Thyroid gland (tissue), 4 donors: Measurements from ENCODE around the gene SHROOM2. TPM values are rescaled to one million over a fixed set of nuclear protein-coding genes. Genes with fewer than 3 reads are reported as not detected.

Experiments used
- DNase-seq, 2 donors: peaks; one replicate each; pipeline ENCODE4 v3.0.0-alpha.2; 2019
- H3K27ac ChIP-seq, 3 donors: fragments of 200-600 bp; sonication (generic); 1 replicate in 2 of 3; 2 replicates in 1 of 3; pipeline ENCODE4 v1.5.1; 2016 to 2019; ENCODE audit warnings: mild to moderate bottlenecking in 1 of 3, moderate library complexity in 1 of 3
- H3K27me3 ChIP-seq: fragments of 200-600 bp; sonication (generic); one replicate; pipeline ENCODE4 v1.5.1; 2019
- H3K36me3 ChIP-seq, 2 donors: fragments of 200-600 bp; sonication (generic); one replicate each; pipeline ENCODE4 v1.5.1; 2016 to 2019
- H3K4me1 ChIP-seq, 2 donors: fragments of 200-600 bp; sonication (generic); one replicate each; pipeline ENCODE4 v1.5.1; 2017 to 2019
- H3K4me3 ChIP-seq, 3 donors: fragments of 200-600 bp; sonication (generic); replicated peaks in 1 of 3; 1 replicate in 2 of 3; 2 replicates in 1 of 3; pipeline ENCODE4 v1.5.1; 2016; ENCODE audit warnings: mild to moderate bottlenecking in 1 of 3
- H3K9me3 ChIP-seq: fragments of 200-600 bp; sonication (generic); one replicate; pipeline ENCODE4 v1.5.1; 2017
- POLR2A ChIP-seq, 2 donors: fragments of 450-650 bp; IDR thresholded peaks; one replicate each; pipeline ENCODE4 v1.6.1; 2017; ENCODE audit warnings: antibody characterized with exemption in 2 of 2, mild to moderate bottlenecking in 2 of 2, moderate library complexity in 1 of 2
- WGBS, 2 donors: methylation state at CpG; one replicate each; pipeline ENCODE4 v1.1.5; 2017; 5-methylcytosine and 5-hydroxymethylcytosine counted together
- intact Hi-C: fragments of 100-400 bp; cut with DNase I; formaldehyde crosslinking; loops from one replicate; pipeline ENCODE4 v1.15.1; 2023
- total RNA-seq, 4 donors: library from RNA; depleted of rRNA; stranded (reverse); fragments of >200 nt; gene quantifications; one replicate each; pipeline ENCODE4 v1.2.3, GENCODE V29; 2016
- TF ChIP-seq, protein P1 (sequence below), 6 experiments: fragments of 200-600 bp in 3 of 6; fragments of 450-650 bp in 3 of 6; sonication (generic) in 3 of 6; IDR thresholded peaks; one replicate each; pipeline ENCODE4 v1.5.1; 2016 to 2019; ENCODE audit warnings: antibody characterized with exemption in 6 of 6, mild to moderate bottlenecking in 2 of 6, inconsistent platforms in 1 of 6, moderate library complexity in 1 of 6

Gene SHROOM2
- total RNA-seq, 4 donors from 2014 or later = 2.8 to 16.5 (median 6.1) TPM

DNA sequence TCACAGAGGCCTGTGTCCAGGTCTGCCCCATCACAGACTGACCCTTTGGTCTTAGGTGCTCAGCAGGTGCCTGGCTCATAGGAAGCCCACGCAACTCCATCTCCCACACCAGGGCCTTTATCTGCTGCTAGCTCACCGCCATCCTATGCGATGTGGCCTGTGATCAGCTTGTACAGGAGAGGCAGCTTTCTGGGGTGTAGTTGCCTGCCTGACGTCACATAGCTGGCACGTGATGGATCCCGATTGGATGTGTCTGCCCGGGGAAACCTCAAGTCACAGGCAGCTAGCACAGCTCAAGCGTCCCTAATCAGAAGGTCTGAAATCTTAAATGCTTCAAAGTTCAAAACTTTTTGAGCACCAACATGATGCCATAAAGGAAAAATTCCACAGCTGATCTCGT, 139.8 kb downstream of the SHROOM2 start:
- no peak for DNase-seq
- no peaks in the 10 kb centered on the region for H3K36me3 ChIP-seq
- H3K9me3 ChIP-seq = no peaks in the 10 kb centered on the region
- no peaks in the 10 kb centered on the region for H3K4me1 ChIP-seq
- H3K27me3 ChIP-seq = no peaks in the 10 kb centered on the region
- H3K4me3 ChIP-seq = no peak overlapping the region
- H3K27ac ChIP-seq = no peak overlapping the region
- WGBS, 2 donors = 98 to 100% methylated on average over 2 to 8 of the region's 9 CpGs
- intact Hi-C loops = no loop called here
- no peak for TF ChIP-seq POLR2A (IDR thresholded peaks at IDR 0.05)
- TF ChIP-seq, protein P1, sequence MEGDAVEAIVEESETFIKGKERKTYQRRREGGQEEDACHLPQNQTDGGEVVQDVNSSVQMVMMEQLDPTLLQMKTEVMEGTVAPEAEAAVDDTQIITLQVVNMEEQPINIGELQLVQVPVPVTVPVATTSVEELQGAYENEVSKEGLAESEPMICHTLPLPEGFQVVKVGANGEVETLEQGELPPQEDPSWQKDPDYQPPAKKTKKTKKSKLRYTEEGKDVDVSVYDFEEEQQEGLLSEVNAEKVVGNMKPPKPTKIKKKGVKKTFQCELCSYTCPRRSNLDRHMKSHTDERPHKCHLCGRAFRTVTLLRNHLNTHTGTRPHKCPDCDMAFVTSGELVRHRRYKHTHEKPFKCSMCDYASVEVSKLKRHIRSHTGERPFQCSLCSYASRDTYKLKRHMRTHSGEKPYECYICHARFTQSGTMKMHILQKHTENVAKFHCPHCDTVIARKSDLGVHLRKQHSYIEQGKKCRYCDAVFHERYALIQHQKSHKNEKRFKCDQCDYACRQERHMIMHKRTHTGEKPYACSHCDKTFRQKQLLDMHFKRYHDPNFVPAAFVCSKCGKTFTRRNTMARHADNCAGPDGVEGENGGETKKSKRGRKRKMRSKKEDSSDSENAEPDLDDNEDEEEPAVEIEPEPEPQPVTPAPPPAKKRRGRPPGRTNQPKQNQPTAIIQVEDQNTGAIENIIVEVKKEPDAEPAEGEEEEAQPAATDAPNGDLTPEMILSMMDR (IDR thresholded peaks at IDR 0.05) = no peak

DNA sequence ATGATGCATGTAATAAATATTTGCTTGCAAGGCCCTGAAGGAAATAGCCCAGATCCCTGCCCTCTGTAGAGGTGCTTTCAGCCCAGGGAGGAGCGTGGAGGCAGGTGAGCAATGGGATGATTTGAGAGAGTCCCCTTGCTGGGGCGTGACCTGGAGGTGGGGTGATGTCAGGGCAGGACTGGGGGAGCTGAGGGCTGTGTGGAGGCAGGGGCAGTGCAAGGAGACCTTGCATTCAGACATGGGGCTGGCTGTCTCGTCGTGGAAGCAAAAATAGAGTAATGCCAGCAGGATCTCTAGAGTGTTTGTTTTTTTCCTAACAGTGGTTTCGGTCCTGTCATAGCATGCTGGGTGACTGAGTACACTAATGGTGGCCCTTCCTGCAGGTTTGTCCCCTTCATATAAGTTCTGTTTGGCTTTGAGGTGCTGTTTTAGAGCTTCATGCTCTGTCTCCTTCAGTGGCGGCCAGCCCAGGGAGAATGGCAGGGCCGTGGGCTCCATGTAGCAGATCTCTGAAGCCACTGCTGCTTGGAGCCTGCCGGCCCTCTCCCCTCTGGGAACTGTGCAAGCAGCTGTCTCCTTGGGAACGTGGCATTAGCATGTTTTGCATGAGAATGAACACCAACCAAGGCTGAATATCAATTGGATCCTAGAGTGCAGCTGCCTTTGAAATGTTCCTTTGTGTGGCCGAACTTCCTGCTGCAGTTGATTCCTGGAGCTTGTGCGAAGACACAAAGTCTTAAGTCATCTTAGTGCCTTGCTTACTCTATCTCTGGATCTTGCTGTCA, 141.7 kb downstream of the SHROOM2 start:
- no peak overlapping the region for H3K27ac ChIP-seq
- H3K4me1 ChIP-seq = no peaks in the 10 kb centered on the region
- DNase-seq = no peak
- no peaks in the 10 kb centered on the region for H3K27me3 ChIP-seq
- intact Hi-C loops = no loop called here
- no peak for TF ChIP-seq POLR2A (IDR thresholded peaks at IDR 0.05)
- TF ChIP-seq, protein P1 (IDR thresholded peaks at IDR 0.05) = no peak
- no peak overlapping the region for H3K4me3 ChIP-seq
- WGBS, 2 donors = 57 to 60% methylated on average over 4 to 10 of the region's 11 CpGs
- no peaks in the 10 kb centered on the region for H3K36me3 ChIP-seq
- no peaks in the 10 kb centered on the region for H3K9me3 ChIP-seq

DNA sequence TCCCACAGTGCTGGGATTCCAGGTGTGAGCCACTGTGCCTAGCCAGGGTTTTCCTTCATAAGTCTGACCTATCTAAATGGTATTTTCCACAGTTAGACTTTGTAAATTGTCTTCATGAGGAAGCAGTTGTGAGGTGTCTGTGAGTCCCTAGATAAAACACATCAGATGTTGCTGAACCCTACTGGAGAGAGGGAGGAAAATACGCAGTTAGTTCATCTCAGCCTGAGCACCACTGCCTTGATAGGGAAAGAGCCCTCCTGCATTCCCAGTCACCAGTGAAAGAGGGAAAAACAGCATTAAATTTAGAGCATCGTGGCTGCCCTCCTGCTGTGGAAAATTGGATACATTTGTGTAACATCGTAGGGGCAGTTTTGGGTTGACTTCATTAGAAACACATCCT, 149.2 kb downstream of the SHROOM2 start:
- Histone ChIP-seq H3K36me3 (no peaks in the 10 kb centered on the region), H3K4me1 (no peaks in the 10 kb centered on the region), H3K27ac (no peak overlapping the region), H3K27me3 (no peaks in the 10 kb centered on the region), H3K4me3 (no peak overlapping the region), H3K9me3 (no peaks in the 10 kb centered on the region)
- no peak for DNase-seq
- TF ChIP-seq, protein P1 (IDR thresholded peaks at IDR 0.05) = no peak
- no peak for TF ChIP-seq POLR2A (IDR thresholded peaks at IDR 0.05)
- intact Hi-C loops = no loop called here
- WGBS, 2 donors = 73 to 96% methylated on average over 2 to 3 of the region's 3 CpGs

DNA sequence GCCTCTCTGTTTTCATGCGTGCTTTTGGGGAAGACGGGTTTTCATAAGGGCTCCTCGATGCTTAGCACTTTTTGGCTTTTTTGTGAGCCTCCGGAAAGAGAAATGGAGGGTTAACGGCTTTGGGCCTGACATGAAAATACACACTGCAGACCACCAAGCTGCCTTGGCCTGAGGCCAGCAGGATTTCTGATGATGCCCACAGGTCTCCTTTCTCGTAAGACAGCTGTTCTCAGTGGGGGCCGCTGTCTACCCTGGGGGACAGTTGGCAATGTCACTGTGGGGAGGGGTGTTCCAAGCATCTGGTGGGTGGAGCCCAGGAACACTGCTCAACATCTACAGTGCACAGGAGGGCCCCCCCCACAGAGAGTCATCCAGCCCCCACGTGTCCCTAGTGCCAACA, 151.5 kb downstream of the SHROOM2 start:
- no peaks in the 10 kb centered on the region for H3K4me1 ChIP-seq
- no peaks in the 10 kb centered on the region for H3K27me3 ChIP-seq
- no peak for DNase-seq
- H3K36me3 ChIP-seq = no peaks in the 10 kb centered on the region
- no peaks in the 10 kb centered on the region for H3K9me3 ChIP-seq
- intact Hi-C loops = no loop called here
- no peak overlapping the region for H3K27ac ChIP-seq
- no peak for TF ChIP-seq POLR2A (IDR thresholded peaks at IDR 0.05)
- TF ChIP-seq, protein P1 (IDR thresholded peaks at IDR 0.05) = no peak
- 92 to 98% methylated on average over 7 to 8 of the region's 8 CpGs for WGBS, 2 donors
- no peak overlapping the region for H3K4me3 ChIP-seq

DNA sequence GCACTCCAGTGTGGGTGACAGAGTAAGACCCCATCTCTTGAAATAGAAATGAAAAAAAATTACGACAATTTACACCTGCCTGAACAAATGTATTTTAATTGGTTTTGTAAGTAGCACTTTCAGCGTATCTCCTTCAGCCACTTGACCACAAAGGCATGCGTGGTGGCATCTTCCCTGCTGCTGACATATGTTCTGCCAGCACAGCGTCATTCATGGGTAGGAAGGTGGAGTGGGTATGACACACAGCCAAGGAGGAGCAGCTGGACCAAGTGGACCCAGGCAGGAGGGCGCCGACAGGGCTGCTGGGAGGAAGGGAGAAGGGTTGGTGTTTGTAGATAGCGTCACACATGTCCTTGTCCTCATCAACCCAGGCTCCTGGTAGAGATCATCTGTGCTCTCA, 152.3 kb downstream of the SHROOM2 start:
- intact Hi-C loops = no loop called here
- no peaks in the 10 kb centered on the region for H3K9me3 ChIP-seq
- TF ChIP-seq POLR2A (IDR thresholded peaks at IDR 0.05) = no peak
- TF ChIP-seq, protein P1 (IDR thresholded peaks at IDR 0.05) = no peak
- 92 to 95% methylated on average over 5 of the region's 7 CpGs for WGBS, 2 donors
- H3K27ac ChIP-seq = no peak overlapping the region
- H3K36me3 ChIP-seq = no peaks in the 10 kb centered on the region
- no peak for DNase-seq
- no peak overlapping the region for H3K4me3 ChIP-seq
- H3K27me3 ChIP-seq = no peaks in the 10 kb centered on the region
- no peaks in the 10 kb centered on the region for H3K4me1 ChIP-seq
